ENCODE results near the gene CACNA1G.

The CACNA1G gene

DNA sequence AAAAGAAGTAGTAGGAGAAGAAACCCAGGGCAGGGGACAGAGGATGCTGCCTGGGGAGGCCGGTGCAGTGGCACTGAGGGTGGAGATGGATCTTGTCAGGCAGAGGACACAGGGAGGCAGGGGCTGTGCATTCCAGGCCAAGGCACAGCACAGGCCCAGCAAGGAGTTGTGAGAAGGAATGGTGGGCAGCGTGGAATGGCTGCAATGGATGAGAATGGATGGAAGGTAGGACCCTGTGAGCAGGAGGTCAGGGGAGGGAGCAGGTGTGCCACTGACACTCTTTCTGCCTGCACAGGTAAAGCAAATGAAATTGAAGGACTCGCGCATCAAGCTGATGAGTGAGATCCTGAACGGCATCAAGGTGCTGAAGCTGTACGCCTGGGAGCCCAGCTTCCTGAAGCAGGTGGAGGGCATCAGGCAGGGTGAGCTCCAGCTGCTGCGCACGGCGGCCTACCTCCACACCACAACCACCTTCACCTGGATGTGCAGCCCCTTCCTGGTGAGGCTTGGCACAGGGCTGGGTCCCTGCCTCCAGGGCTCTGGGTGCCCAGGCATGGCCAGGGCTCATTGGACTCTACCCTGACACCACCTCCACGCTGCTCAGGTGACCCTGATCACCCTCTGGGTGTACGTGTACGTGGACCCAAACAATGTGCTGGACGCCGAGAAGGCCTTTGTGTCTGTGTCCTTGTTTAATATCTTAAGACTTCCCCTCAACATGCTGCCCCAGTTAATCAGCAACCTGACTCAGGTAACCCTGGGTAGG lies 106.9 kb downstream of the CACNA1G start:
- no peak overlapping the region for H3K9ac ChIP-seq (ENCODE audit: low read length)
- H3K36me3 ChIP-seq (ENCODE audit: control insufficient read depth, low read depth, low read length), result no peaks in the 10 kb centered on the region
- no peaks in the 10 kb centered on the region for H3K27me3 ChIP-seq (ENCODE audit: control insufficient read depth, insufficient read depth, low read length)
- H3K9me3 ChIP-seq (ENCODE audit: control insufficient read depth, low read depth, low read length), result no peaks in the 10 kb centered on the region
- H3K4me3 ChIP-seq (ENCODE audit: low read length), result no peak overlapping the region
- peaks cover 6% of the 10 kb centered on the region for H3K4me1 ChIP-seq (ENCODE audit: control insufficient read depth, low read depth, low read length)
- no peak overlapping the region for H3K27ac ChIP-seq (ENCODE audit: low read length)

DNA sequence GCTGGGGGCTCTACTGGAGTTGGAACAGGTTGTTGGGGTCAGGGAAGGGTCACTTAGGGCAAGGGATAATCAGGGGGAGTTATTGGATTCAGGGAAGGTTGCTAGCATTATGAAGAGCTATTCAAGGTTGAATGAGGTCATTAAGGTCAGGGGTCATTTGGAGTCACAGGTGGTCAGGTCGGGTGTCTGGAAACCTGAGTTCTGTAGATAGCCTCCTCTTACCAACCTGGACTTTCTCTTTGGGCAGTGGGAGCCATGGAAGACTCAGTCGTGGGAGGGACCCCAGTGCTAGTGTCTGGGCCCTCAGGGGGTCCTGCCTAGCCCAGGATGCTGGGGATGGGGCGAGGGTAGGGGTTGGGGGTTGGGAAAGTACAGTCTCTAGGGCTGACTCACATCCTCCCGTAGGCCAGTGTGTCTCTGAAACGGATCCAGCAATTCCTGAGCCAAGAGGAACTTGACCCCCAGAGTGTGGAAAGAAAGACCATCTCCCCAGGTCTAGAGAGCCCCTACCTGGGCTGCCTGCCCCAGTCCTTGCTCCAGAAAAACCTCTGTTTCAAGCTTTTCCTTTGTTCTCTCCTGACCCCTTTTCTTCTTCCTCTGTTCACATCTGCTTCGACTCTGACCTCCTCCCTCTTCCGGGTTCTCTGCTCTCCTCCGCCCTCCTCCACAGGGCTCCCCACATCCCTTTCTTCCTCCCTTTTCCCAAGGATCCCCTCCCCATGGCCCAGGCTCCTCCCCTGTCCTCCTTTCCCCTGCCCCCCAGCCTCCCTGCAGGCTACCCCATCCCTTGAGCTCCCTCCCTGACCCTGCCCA lies 107.7 kb downstream of the CACNA1G start:
- Histone ChIP-seq H3K9ac (ENCODE audit: low read length) (no peak overlapping the region), H3K4me3 (ENCODE audit: low read length) (no peak overlapping the region), H3K27me3 (ENCODE audit: control insufficient read depth, insufficient read depth, low read length) (no peaks in the 10 kb centered on the region), H3K4me1 (ENCODE audit: control insufficient read depth, low read depth, low read length) (peaks cover 6% of the 10 kb centered on the region), H3K27ac (ENCODE audit: low read length) (no peak overlapping the region), H3K9me3 (ENCODE audit: control insufficient read depth, low read depth, low read length) (no peaks in the 10 kb centered on the region), H3K36me3 (ENCODE audit: control insufficient read depth, low read depth, low read length) (no peaks in the 10 kb centered on the region)

DNA sequence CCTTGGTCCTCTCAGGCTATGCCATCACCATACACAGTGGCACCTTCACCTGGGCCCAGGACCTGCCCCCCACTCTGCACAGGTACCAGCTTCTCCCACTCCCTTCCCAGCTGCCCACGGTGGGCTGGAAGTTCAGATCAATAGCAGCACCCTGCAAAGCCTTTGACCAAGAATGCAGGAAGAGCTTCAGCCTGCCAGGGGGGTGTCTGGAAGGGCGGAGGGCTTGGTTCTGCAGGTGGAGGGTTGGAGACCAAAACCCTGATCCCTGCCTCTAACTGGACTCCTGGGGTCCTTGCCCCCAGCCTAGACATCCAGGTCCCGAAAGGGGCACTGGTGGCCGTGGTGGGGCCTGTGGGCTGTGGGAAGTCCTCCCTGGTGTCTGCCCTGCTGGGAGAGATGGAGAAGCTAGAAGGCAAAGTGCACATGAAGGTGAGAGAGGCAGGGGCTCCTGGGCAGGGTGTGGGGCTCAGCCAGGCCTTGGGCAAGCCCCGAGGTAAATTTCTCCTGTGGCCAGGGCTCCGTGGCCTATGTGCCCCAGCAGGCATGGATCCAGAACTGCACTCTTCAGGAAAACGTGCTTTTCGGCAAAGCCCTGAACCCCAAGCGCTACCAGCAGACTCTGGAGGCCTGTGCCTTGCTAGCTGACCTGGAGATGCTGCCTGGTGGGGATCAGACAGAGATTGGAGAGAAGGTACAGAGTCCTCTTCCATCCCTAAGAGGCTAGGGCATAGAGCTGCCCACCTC lies 108.5 kb downstream of the CACNA1G start:
- no peak overlapping the region for H3K9ac ChIP-seq (ENCODE audit: low read length)
- H3K4me3 ChIP-seq (ENCODE audit: low read length), result no peak overlapping the region
- H3K27me3 ChIP-seq (ENCODE audit: control insufficient read depth, insufficient read depth, low read length), result no peaks in the 10 kb centered on the region
- H3K4me1 ChIP-seq (ENCODE audit: control insufficient read depth, low read depth, low read length), result peaks cover 6% of the 10 kb centered on the region
- no peak overlapping the region for H3K27ac ChIP-seq (ENCODE audit: low read length)
- no peaks in the 10 kb centered on the region for H3K9me3 ChIP-seq (ENCODE audit: control insufficient read depth, low read depth, low read length)
- H3K36me3 ChIP-seq (ENCODE audit: control insufficient read depth, low read depth, low read length), result no peaks in the 10 kb centered on the region

DNA sequence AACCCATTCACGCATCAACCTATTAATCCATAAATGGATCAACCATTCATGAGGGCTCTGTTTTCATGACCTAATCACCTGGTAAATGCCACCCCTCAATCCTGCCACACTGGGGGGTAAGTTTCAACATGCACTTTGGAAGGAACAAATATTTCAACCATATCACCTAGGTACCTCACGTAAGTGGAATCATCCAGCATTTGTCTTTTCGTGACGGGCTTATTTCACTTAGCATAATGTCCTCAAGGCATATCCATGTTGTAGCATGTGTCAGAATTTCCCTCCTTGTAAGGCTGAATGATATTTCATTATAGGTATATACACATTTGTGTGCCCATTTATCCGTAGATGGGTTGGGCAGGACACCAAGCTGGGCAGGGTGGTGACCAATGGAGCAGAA lies 111.6 kb downstream of the CACNA1G start:
- H3K9me3 ChIP-seq (ENCODE audit: control insufficient read depth, low read depth, low read length), result no peaks in the 10 kb centered on the region
- H3K27ac ChIP-seq (ENCODE audit: low read length), result no peak overlapping the region
- H3K9ac ChIP-seq (ENCODE audit: low read length), result no peak overlapping the region
- H3K27me3 ChIP-seq (ENCODE audit: control insufficient read depth, insufficient read depth, low read length), result no peaks in the 10 kb centered on the region
- H3K36me3 ChIP-seq (ENCODE audit: control insufficient read depth, low read depth, low read length), result no peaks in the 10 kb centered on the region
- H3K4me1 ChIP-seq (ENCODE audit: control insufficient read depth, low read depth, low read length), result peaks cover 6% of the 10 kb centered on the region
- H3K4me3 ChIP-seq (ENCODE audit: low read length), result no peak overlapping the region

DNA sequence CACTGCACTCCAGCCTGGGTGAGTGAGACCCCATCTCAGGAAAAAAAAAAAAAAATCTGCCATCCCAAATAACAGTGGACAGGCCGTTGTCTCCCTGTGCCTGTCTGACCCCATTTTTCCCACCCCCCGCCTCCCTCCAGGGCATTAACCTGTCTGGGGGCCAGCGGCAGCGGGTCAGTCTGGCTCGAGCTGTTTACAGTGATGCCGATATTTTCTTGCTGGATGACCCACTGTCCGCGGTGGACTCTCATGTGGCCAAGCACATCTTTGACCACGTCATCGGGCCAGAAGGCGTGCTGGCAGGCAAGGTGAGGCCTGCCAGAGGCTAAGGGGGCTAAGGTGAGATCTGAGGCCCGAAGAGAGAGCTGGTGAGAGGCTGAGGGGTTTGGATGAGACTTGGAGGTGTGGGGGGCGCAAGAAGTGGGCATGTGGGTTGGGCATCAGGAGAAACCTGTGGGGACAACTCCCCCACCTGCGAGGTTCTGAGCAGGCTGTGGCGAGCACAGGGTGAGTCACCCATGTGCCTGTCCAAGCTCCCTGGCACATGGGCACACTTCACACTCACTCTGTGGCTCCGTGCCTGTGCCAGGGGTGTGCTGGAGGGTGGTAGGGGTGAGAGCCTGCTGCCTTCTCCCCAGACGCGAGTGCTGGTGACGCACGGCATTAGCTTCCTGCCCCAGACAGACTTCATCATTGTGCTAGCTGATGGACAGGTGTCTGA lies 112.5 kb downstream of the CACNA1G start:
- Histone ChIP-seq H3K27ac (ENCODE audit: low read length) (no peak overlapping the region), H3K27me3 (ENCODE audit: control insufficient read depth, insufficient read depth, low read length) (no peaks in the 10 kb centered on the region), H3K4me3 (ENCODE audit: low read length) (no peak overlapping the region), H3K9ac (ENCODE audit: low read length) (no peak overlapping the region), H3K4me1 (ENCODE audit: control insufficient read depth, low read depth, low read length) (peaks cover 6% of the 10 kb centered on the region), H3K9me3 (ENCODE audit: control insufficient read depth, low read depth, low read length) (no peaks in the 10 kb centered on the region), H3K36me3 (ENCODE audit: control insufficient read depth, low read depth, low read length) (no peaks in the 10 kb centered on the region)

DNA sequence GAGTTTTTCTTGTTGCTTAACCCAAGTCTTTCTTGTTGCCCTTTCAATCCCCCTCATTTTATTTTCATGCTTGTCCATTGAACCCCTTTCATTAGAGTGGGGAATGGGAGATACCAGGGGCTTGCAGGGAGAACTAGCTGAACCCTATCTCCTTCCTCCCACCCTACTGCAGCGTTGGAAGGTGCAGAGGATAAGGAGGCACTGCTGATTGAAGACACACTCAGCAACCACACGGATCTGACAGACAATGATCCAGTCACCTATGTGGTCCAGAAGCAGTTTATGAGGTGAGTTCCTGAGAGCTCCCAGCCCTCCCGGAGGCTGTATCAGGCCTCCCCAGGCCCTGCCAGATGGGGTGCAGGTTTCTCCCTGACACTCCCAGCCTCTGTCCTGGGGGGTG lies 114.7 kb downstream of the CACNA1G start:
- no peaks in the 10 kb centered on the region for H3K9me3 ChIP-seq (ENCODE audit: control insufficient read depth, low read depth, low read length)
- no peak overlapping the region for H3K27ac ChIP-seq (ENCODE audit: low read length)

DNA sequence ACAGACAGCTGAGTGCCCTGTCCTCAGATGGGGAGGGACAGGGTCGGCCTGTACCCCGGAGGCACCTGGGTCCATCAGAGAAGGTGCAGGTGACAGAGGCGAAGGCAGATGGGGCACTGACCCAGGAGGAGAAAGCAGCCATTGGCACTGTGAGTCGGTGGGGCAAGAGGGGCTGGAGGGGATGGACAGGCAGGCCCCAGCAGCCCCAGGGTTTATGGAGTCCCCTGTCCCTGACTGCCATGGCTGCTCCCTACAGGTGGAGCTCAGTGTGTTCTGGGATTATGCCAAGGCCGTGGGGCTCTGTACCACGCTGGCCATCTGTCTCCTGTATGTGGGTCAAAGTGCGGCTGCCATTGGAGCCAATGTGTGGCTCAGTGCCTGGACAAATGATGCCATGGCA lies 115.1 kb downstream of the CACNA1G start:
- Histone ChIP-seq H3K9me3 (ENCODE audit: control insufficient read depth, low read depth, low read length) (no peaks in the 10 kb centered on the region), H3K4me3 (ENCODE audit: low read length) (no peak overlapping the region), H3K27me3 (ENCODE audit: control insufficient read depth, insufficient read depth, low read length) (no peaks in the 10 kb centered on the region), H3K27ac (ENCODE audit: low read length) (no peak overlapping the region), H3K9ac (ENCODE audit: low read length) (no peak overlapping the region), H3K4me1 (ENCODE audit: control insufficient read depth, low read depth, low read length) (no peaks in the 10 kb centered on the region), H3K36me3 (ENCODE audit: control insufficient read depth, low read depth, low read length) (no peaks in the 10 kb centered on the region)

More for the DNA sequence above, 114.7 kb downstream of the CACNA1G start:
- Histone ChIP-seq H3K4me3 (ENCODE audit: low read length) (no peak overlapping the region), H3K4me1 (ENCODE audit: control insufficient read depth, low read depth, low read length) (no peaks in the 10 kb centered on the region), H3K9ac (ENCODE audit: low read length) (no peak overlapping the region), H3K36me3 (ENCODE audit: control insufficient read depth, low read depth, low read length) (no peaks in the 10 kb centered on the region), H3K27me3 (ENCODE audit: control insufficient read depth, insufficient read depth, low read length) (no peaks in the 10 kb centered on the region)

DNA sequence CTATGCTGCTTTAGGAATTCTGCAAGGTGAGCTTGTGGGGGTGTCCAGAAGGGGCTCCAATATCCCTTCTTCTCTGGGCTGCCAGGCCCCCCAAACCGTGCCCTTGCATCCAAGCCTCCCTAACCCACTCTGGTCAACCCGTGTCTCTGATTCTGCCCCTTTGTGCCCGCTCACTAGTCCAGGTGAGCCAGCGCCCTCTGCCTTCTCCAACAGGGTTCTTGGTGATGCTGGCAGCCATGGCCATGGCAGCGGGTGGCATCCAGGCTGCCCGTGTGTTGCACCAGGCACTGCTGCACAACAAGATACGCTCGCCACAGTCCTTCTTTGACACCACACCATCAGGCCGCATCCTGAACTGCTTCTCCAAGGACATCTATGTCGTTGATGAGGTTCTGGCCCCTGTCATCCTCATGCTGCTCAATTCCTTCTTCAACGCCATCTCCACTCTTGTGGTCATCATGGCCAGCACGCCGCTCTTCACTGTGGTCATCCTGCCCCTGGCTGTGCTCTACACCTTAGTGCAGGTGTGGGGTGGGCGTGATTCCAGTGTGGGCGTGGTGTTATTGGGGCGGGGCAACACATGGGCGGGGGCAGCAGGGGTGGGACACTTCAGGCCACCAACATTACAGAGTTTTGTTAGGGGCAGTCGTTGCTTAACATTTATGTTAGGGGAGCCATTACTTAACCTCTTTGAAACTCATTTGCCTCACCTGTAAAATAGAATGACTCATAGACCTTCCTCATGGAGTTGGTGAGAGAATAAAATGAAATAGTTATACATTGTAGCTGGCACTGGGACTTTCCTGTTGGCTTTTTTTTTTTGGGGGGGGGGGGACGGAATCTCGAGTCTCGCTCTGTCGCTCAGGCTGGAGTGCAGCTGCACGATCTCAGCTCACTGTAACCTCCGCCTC lies 115.8 kb downstream of the CACNA1G start:
- no peaks in the 10 kb centered on the region for H3K27me3 ChIP-seq (ENCODE audit: control insufficient read depth, insufficient read depth, low read length)
- no peak overlapping the region for H3K27ac ChIP-seq (ENCODE audit: low read length)
- H3K9me3 ChIP-seq (ENCODE audit: control insufficient read depth, low read depth, low read length), result no peaks in the 10 kb centered on the region
- H3K4me3 ChIP-seq (ENCODE audit: low read length), result no peak overlapping the region
- H3K9ac ChIP-seq (ENCODE audit: low read length), result no peak overlapping the region
- no peaks in the 10 kb centered on the region for H3K4me1 ChIP-seq (ENCODE audit: control insufficient read depth, low read depth, low read length)
- no peaks in the 10 kb centered on the region for H3K36me3 ChIP-seq (ENCODE audit: control insufficient read depth, low read depth, low read length)

All from iPS-18a (cell line).